GM18873 (cell line): ENCODE results near the gene MED27.
"Not testable (repeated sequence)": the region's sequence is repeated elsewhere in the genome, so short reads cannot be mapped to it uniquely, and the experiment has no call there.

ENCODE experiments used
- ATAC-seq: cut with Tn5 transposase; IDR thresholded peaks from one replicate; pipeline ENCODE4 v1.9.1; 2021; ENCODE audit warnings: mild to moderate bottlenecking, moderate library complexity, moderate number of reproducible peaks; ENCODE audit not compliant: unreplicated experiment, low FRiP score

Gene MED27

GRCh38 chr9:132077881-132078698 is 1.6 kb downstream of the MED27 start:
- ATAC-seq: no peak

- ATAC-seq: no peak
These were observed 3.8 kb downstream of the MED27 start for GRCh38 chr9:132075853-132076252.

- no peak for ATAC-seq
These were observed 4.9 kb downstream of the MED27 start for GRCh38 chr9:132074736-132075135.

- no peak for ATAC-seq
These were observed 7.7 kb downstream of the MED27 start for GRCh38 chr9:132071847-132072507.

- ATAC-seq: no peak
These were observed 10.4 kb downstream of the MED27 start for GRCh38 chr9:132069046-132069898.

GRCh38 chr9:132068605-132069004 is 11.1 kb downstream of the MED27 start:
- ATAC-seq: no peak

GRCh38 chr9:132066511-132066910 is 13.2 kb downstream of the MED27 start:
- no peak for ATAC-seq

- no peak for ATAC-seq
These were observed 13.6 kb downstream of the MED27 start for GRCh38 chr9:132066057-132066456.

GRCh38 chr9:132063281-132063680 is 16.4 kb downstream of the MED27 start:
- no peak for ATAC-seq

GRCh38 chr9:132062806-132063205 is 16.9 kb downstream of the MED27 start:
- no peak for ATAC-seq

- ATAC-seq: no peak
These were observed 18.1 kb downstream of the MED27 start for GRCh38 chr9:132061526-132061925.

- ATAC-seq: no peak
These were observed 20.3 kb downstream of the MED27 start for GRCh38 chr9:132059361-132059760.

GRCh38 chr9:132058226-132058625 is 21.4 kb downstream of the MED27 start:
- ATAC-seq: not testable (repeated sequence)

- ATAC-seq: no peak
These were observed 22.7 kb downstream of the MED27 start for GRCh38 chr9:132056717-132057560.

GRCh38 chr9:132055756-132056155 is 23.9 kb downstream of the MED27 start:
- no peak for ATAC-seq

- no peak for ATAC-seq
These were observed 25.6 kb downstream of the MED27 start for GRCh38 chr9:132054024-132054423.

GRCh38 chr9:132049900-132050299 is 29.8 kb downstream of the MED27 start:
- ATAC-seq: no peak

- ATAC-seq: no peak
These were observed 30.3 kb downstream of the MED27 start for GRCh38 chr9:132049323-132049882.

- ATAC-seq: no peak
These were observed 31.5 kb downstream of the MED27 start for GRCh38 chr9:132048201-132048600.

- ATAC-seq: no peak
These were observed 33.2 kb downstream of the MED27 start for GRCh38 chr9:132046456-132046855.
